ENCODE measurements around the gene SUGP2.

SUGP2 gene

GRCh38 chr19:19022380-19022961 lies 10.8 kb downstream of the SUGP2 start:
- Histone ChIP-seq H3K4me1 (ENCODE audit: control insufficient read depth in 1 of 2, insufficient read depth in 2 of 2, low read length in 2 of 2) (no peaks in the 10 kb centered on the region), H3K27ac (ENCODE audit: low read depth, low read length) (no peak overlapping the region), H3K79me2 (ENCODE audit: control insufficient read depth, insufficient read depth, low read length, poor library complexity) (no peaks in the 10 kb centered on the region), H3K27me3 (ENCODE audit: insufficient read depth, low read length) (no peaks in the 10 kb centered on the region), H4K91ac (ENCODE audit: low read depth, low read length) (no peak overlapping the region), H3K4me2 (ENCODE audit: low read length) (no peak overlapping the region), H3K4ac (ENCODE audit: low read depth, low read length) (no peak overlapping the region), H2BK5ac (ENCODE audit: low read depth, low read length, poor library complexity) (no peak overlapping the region), H4K8ac (ENCODE audit: low read depth, low read length) (no peak overlapping the region), H3K4me3 (ENCODE audit: low read depth, low read length) (no peak overlapping the region), H3K9me3 (ENCODE audit: insufficient read depth, low read depth, low read length) (no peaks in the 10 kb centered on the region), H3K14ac (ENCODE audit: low read length) (no peak overlapping the region), H3K9ac (ENCODE audit: low read length) (no peak overlapping the region), H3K18ac (ENCODE audit: low read length) (no peak overlapping the region), H3K23ac (ENCODE audit: low read length) (no peak overlapping the region), H2BK12ac (ENCODE audit: low read length) (no peak overlapping the region), H2AK5ac (ENCODE audit: low read length) (no peak overlapping the region), H3K79me1 (ENCODE audit: low read length) (no peaks in the 10 kb centered on the region), H3K36me3 (ENCODE audit: control insufficient read depth in 1 of 2, insufficient read depth in 2 of 2, low read length in 2 of 2) (peaks cover 40 to 59% of the 10 kb centered on the region in 2 experiments), H2BK120ac (ENCODE audit: insufficient read depth, low read length, poor library complexity) (no peak overlapping the region), H2AFZ (ENCODE audit: insufficient read depth, low read length, poor library complexity) (no peak overlapping the region), H4K12ac (ENCODE audit: low read depth, low read length) (no peak overlapping the region)
- no CpG with 5 or more reads among the region's 4 CpGs for WGBS (ENCODE audit: extremely low coverage, insufficient coverage, insufficient read length)
- DNase-seq, result no peak

- no peak overlapping the region for H3K4ac ChIP-seq (ENCODE audit: low read depth, low read length)
- DNase-seq, result peak; percentile 9 to 63
- no peak overlapping the region for H3K9ac ChIP-seq (ENCODE audit: low read length)
- H4K8ac ChIP-seq (ENCODE audit: low read depth, low read length), result no peak overlapping the region
- H3K18ac ChIP-seq (ENCODE audit: low read length), result no peak overlapping the region
- H2BK12ac ChIP-seq (ENCODE audit: low read length), result no peak overlapping the region
- no peak overlapping the region for H3K4me3 ChIP-seq (ENCODE audit: low read depth, low read length)
- WGBS (ENCODE audit: extremely low coverage, insufficient coverage, insufficient read length), result no CpG with 5 or more reads among the region's 3 CpGs
- H3K9me3 ChIP-seq (ENCODE audit: insufficient read depth, low read depth, low read length), result no peaks in the 10 kb centered on the region
- H3K27me3 ChIP-seq (ENCODE audit: insufficient read depth, low read length), result no peaks in the 10 kb centered on the region
- no peak overlapping the region for H3K14ac ChIP-seq (ENCODE audit: low read length)
- H3K79me1 ChIP-seq (ENCODE audit: low read length), result no peaks in the 10 kb centered on the region
- H3K23ac ChIP-seq (ENCODE audit: low read length), result no peak overlapping the region
- H4K91ac ChIP-seq (ENCODE audit: low read depth, low read length), result no peak overlapping the region
- H3K79me2 ChIP-seq (ENCODE audit: control insufficient read depth, insufficient read depth, low read length, poor library complexity), result no peaks in the 10 kb centered on the region
- no peak overlapping the region for H2BK120ac ChIP-seq (ENCODE audit: insufficient read depth, low read length, poor library complexity)
- H2AK5ac ChIP-seq (ENCODE audit: low read length), result no peak overlapping the region
- no peak overlapping the region for H3K27ac ChIP-seq (ENCODE audit: low read depth, low read length)
- H3K4me2 ChIP-seq (ENCODE audit: low read length), result no peak overlapping the region
- H4K12ac ChIP-seq (ENCODE audit: low read depth, low read length), result no peak overlapping the region
- peaks cover 38 to 56% of the 10 kb centered on the region in 2 experiments for H3K36me3 ChIP-seq (ENCODE audit: control insufficient read depth in 1 of 2, insufficient read depth in 2 of 2, low read length in 2 of 2)
- H2AFZ ChIP-seq (ENCODE audit: insufficient read depth, low read length, poor library complexity), result no peak overlapping the region
- no peak overlapping the region for H2BK5ac ChIP-seq (ENCODE audit: low read depth, low read length, poor library complexity)
- H3K4me1 ChIP-seq (ENCODE audit: control insufficient read depth in 1 of 2, insufficient read depth in 2 of 2, low read length in 2 of 2), result no peaks in the 10 kb centered on the region
Observed at GRCh38 chr19:19021115-19021514, 12.2 kb downstream of the SUGP2 start.

- H4K8ac ChIP-seq (ENCODE audit: low read depth, low read length), result no peak overlapping the region
- no peak overlapping the region for H3K23ac ChIP-seq (ENCODE audit: low read length)
- H3K79me1 ChIP-seq (ENCODE audit: low read length), result no peaks in the 10 kb centered on the region
- peaks cover 57 to 61% of the 10 kb centered on the region in 2 experiments for H3K36me3 ChIP-seq (ENCODE audit: control insufficient read depth in 1 of 2, insufficient read depth in 2 of 2, low read length in 2 of 2)
- no peak overlapping the region for H2AK5ac ChIP-seq (ENCODE audit: low read length)
- H3K27me3 ChIP-seq (ENCODE audit: insufficient read depth, low read length), result no peaks in the 10 kb centered on the region
- H3K4me3 ChIP-seq (ENCODE audit: low read depth, low read length), result no peak overlapping the region
- no peak overlapping the region for H3K4ac ChIP-seq (ENCODE audit: low read depth, low read length)
- H2AFZ ChIP-seq (ENCODE audit: insufficient read depth, low read length, poor library complexity), result no peak overlapping the region
- H2BK5ac ChIP-seq (ENCODE audit: low read depth, low read length, poor library complexity), result no peak overlapping the region
- no peak overlapping the region for H3K4me2 ChIP-seq (ENCODE audit: low read length)
- no peak overlapping the region for H2BK12ac ChIP-seq (ENCODE audit: low read length)
- no peak overlapping the region for H2BK120ac ChIP-seq (ENCODE audit: insufficient read depth, low read length, poor library complexity)
- H3K9me3 ChIP-seq (ENCODE audit: insufficient read depth, low read depth, low read length), result no peaks in the 10 kb centered on the region
- H3K18ac ChIP-seq (ENCODE audit: low read length), result no peak overlapping the region
- H3K4me1 ChIP-seq (ENCODE audit: control insufficient read depth in 1 of 2, insufficient read depth in 2 of 2, low read length in 2 of 2), result no peaks in the 10 kb centered on the region
- no CpG with 5 or more reads among the region's 5 CpGs for WGBS (ENCODE audit: extremely low coverage, insufficient coverage, insufficient read length)
- no peak overlapping the region for H4K12ac ChIP-seq (ENCODE audit: low read depth, low read length)
- H4K91ac ChIP-seq (ENCODE audit: low read depth, low read length), result no peak overlapping the region
- no peak overlapping the region for H3K14ac ChIP-seq (ENCODE audit: low read length)
- no peaks in the 10 kb centered on the region for H3K79me2 ChIP-seq (ENCODE audit: control insufficient read depth, insufficient read depth, low read length, poor library complexity)
- no peak overlapping the region for H3K27ac ChIP-seq (ENCODE audit: low read depth, low read length)
- no peak overlapping the region for H3K9ac ChIP-seq (ENCODE audit: low read length)
- DNase-seq, result no peak
Observed at GRCh38 chr19:19010551-19010950, 22.8 kb downstream of the SUGP2 start.

- Histone ChIP-seq H3K14ac (ENCODE audit: low read length) (no peak overlapping the region), H2BK120ac (ENCODE audit: insufficient read depth, low read length, poor library complexity) (no peak overlapping the region), H3K23ac (ENCODE audit: low read length) (no peak overlapping the region), H3K9ac (ENCODE audit: low read length) (no peak overlapping the region), H3K27ac (ENCODE audit: low read depth, low read length) (no peak overlapping the region), H3K27me3 (ENCODE audit: insufficient read depth, low read length) (no peaks in the 10 kb centered on the region), H2BK12ac (ENCODE audit: low read length) (no peak overlapping the region), H3K9me3 (ENCODE audit: insufficient read depth, low read depth, low read length) (no peaks in the 10 kb centered on the region), H3K4me2 (ENCODE audit: low read length) (no peak overlapping the region), H4K12ac (ENCODE audit: low read depth, low read length) (no peak overlapping the region), H3K36me3 (ENCODE audit: control insufficient read depth in 1 of 2, insufficient read depth in 2 of 2, low read length in 2 of 2) (peaks cover 59 to 60% of the 10 kb centered on the region in 2 experiments), H2AFZ (ENCODE audit: insufficient read depth, low read length, poor library complexity) (no peak overlapping the region), H3K79me2 (ENCODE audit: control insufficient read depth, insufficient read depth, low read length, poor library complexity) (no peaks in the 10 kb centered on the region), H2AK5ac (ENCODE audit: low read length) (no peak overlapping the region), H3K4ac (ENCODE audit: low read depth, low read length) (no peak overlapping the region), H3K4me3 (ENCODE audit: low read depth, low read length) (no peak overlapping the region), H3K4me1 (ENCODE audit: control insufficient read depth in 1 of 2, insufficient read depth in 2 of 2, low read length in 2 of 2) (no peaks in the 10 kb centered on the region), H4K8ac (ENCODE audit: low read depth, low read length) (no peak overlapping the region), H3K79me1 (ENCODE audit: low read length) (no peaks in the 10 kb centered on the region), H4K91ac (ENCODE audit: low read depth, low read length) (no peak overlapping the region), H3K18ac (ENCODE audit: low read length) (no peak overlapping the region), H2BK5ac (ENCODE audit: low read depth, low read length, poor library complexity) (no peak overlapping the region)
- DNase-seq, result no peak
- WGBS (ENCODE audit: extremely low coverage, insufficient coverage, insufficient read length), result no CpG with 5 or more reads among the region's 18 CpGs
Observed at GRCh38 chr19:19009951-19010350, 23.4 kb downstream of the SUGP2 start.

All from trophoblast cell (in vitro differentiated cells and primary cell).